ENCODE data around the gene VRTN.
"Not testable (repeated sequence)": the region's sequence is repeated elsewhere in the genome, so short reads cannot be mapped to it uniquely, and the experiment has no call there.

VRTN gene

DNA sequence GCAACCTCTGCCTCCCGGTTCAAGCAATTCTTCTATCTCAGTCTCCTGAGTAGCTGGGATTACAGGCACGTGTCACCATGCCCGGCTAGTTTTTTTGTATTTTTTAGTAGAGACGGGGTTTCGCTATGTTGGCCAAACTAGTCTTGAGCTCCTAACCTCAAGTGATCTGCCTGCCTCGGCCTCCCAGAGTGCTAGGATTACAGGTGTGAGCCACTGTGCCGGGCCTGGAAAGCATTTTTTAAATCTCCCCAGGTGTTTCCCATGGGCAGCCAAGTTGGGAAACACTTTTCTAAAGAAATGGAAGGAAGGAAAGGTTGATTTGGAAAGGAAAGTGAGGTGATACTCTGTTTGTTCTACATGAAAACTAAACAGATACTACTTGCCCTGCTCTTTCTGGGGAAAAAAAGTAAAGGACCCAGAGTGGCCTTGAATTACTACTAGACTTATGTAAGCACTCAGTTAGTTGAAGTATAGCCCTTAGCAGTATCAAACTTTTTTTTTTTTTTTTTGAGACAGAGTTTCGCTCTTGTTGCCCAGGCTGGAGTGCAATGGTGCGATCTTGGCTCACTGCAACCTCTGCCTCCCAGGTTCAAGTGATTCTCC lies 18.2 kb upstream of the VRTN start:
- H3K36me3 Mint-ChIP-seq (ENCODE audit: low read depth); H3K4me3 Mint-ChIP-seq; H3K9me3 Mint-ChIP-seq; ATAC-seq; H3K4me1 Mint-ChIP-seq; H3K27me3 Mint-ChIP-seq; H3K27ac Mint-ChIP-seq; DNase-seq: not testable (repeated sequence)

DNA sequence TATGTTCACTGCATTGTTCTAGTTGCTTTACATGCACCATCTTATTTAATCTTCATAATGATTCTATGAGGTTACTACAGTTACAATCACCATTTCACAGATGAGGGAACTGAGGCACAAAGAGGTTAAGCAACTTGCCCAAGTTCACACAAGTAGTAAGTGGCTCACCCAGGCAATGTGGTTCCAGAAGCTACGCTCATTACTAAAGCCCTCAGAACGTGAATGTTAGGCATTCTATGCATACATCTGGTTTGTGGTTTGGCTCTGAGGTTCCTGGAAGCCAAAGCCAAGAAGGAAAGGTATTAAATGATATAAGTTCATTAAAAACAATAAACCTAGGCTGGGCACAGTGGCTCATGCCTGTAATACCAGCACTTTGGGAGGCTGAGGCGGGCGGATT lies 14.4 kb upstream of the VRTN start:
- Mint-ChIP-seq H3K4me1 (no peaks in the 10 kb centered on the region), H3K4me3 (no peak overlapping the region), H3K9me3 (no peaks in the 10 kb centered on the region), H3K36me3 (ENCODE audit: low read depth) (no peaks in the 10 kb centered on the region), H3K27ac (no peak overlapping the region), H3K27me3 (peaks cover 9% of the 10 kb centered on the region)
- DNase-seq = no peak
- no peak for ATAC-seq

DNA sequence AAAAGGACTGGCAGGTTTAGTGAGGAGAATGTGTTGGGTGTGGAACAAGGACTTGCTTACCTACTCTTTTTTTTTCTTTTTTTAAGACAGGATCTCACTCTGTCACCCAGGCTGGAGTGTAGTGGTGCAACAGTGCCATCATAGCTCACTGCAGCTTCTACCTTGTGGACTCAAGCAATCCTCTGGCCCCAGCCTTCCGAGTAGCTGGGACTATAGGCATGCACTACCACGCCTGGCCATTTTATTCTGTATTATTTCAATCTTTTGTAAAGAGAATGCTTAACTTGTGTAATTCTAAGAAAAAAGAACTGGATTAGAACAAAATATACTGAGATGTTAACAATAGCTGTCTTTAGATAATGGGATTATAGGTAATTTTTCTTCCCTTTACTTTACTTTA lies 1.9 kb upstream of the VRTN start:
- Mint-ChIP-seq H3K9me3 (no peaks in the 10 kb centered on the region), H3K27ac (no peak overlapping the region), H3K36me3 (ENCODE audit: low read depth) (no peaks in the 10 kb centered on the region), H3K4me1 (no peaks in the 10 kb centered on the region), H3K4me3 (no peak overlapping the region), H3K27me3 (peaks cover 5% of the 10 kb centered on the region)
- no peak for DNase-seq
- no peak for ATAC-seq

DNA sequence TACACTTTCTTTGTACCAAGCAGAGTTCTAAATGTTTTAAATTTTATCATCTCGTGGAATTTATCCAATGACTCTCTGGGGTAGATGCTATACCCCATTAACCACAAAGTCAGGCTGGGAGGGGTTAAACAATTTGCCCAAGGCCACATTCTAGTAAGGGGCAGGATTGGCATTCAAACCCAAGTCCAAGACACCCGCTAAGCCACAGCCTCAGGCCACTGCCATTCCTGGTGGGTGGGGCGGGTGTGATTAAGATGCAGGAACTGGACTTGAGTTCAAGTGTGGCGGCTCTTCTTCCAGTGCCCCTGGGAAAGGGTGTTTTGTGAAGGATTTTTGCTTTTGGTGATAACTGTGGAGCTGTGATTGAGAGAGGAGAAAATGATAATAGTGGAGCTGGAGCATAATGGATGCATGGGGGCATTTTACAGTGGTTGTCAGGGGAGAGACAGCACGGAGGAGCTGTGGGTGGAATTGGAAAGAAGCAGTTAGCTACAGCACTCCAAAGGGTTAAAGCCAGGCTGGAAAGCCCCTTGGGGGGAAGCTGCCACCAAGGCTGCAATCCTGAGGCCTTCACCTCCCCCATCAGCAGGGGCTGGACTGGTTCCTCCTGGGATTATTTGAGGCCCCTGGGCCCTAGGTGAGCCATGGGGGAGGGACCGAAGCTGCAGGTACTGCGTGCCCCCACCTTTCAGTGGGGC lies 1.0 kb upstream of the VRTN start:
- DNase-seq = no peak

DNA sequence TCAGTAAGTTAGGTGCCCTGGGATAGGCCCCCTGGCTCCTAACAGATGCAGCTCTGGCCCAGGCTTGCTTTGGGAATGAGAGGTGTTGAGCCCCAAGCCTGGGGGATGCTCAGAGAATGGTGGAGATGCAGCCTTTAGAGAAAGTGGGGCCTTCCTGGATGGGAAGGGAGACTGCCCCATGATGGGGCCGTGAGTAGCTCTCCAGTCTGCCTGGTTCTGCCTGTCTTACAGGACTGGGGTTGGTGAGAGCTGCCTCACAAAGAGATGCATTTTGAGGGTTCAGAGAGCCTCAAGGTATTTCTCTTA lies 523 bp upstream of the VRTN start:
- ATAC-seq (no peak), DNase-seq (no peak)
- H3K4me3 Mint-ChIP-seq = no peak overlapping the region
- H3K27me3 Mint-ChIP-seq = peaks cover 4% of the 10 kb centered on the region
- H3K36me3 Mint-ChIP-seq (ENCODE audit: low read depth) = no peaks in the 10 kb centered on the region
- H3K27ac Mint-ChIP-seq = no peak overlapping the region
- H3K4me1 Mint-ChIP-seq = no peaks in the 10 kb centered on the region
- H3K9me3 Mint-ChIP-seq = no peaks in the 10 kb centered on the region

More for the DNA sequence above, 1.0 kb upstream of the VRTN start:
- peaks cover 5% of the 10 kb centered on the region for H3K27me3 Mint-ChIP-seq
- no peaks in the 10 kb centered on the region for H3K36me3 Mint-ChIP-seq (ENCODE audit: low read depth)
- no peaks in the 10 kb centered on the region for H3K9me3 Mint-ChIP-seq
- no peak overlapping the region for H3K27ac Mint-ChIP-seq
- no peak overlapping the region for H3K4me3 Mint-ChIP-seq
- no peak for ATAC-seq
- no peaks in the 10 kb centered on the region for H3K4me1 Mint-ChIP-seq

DNA sequence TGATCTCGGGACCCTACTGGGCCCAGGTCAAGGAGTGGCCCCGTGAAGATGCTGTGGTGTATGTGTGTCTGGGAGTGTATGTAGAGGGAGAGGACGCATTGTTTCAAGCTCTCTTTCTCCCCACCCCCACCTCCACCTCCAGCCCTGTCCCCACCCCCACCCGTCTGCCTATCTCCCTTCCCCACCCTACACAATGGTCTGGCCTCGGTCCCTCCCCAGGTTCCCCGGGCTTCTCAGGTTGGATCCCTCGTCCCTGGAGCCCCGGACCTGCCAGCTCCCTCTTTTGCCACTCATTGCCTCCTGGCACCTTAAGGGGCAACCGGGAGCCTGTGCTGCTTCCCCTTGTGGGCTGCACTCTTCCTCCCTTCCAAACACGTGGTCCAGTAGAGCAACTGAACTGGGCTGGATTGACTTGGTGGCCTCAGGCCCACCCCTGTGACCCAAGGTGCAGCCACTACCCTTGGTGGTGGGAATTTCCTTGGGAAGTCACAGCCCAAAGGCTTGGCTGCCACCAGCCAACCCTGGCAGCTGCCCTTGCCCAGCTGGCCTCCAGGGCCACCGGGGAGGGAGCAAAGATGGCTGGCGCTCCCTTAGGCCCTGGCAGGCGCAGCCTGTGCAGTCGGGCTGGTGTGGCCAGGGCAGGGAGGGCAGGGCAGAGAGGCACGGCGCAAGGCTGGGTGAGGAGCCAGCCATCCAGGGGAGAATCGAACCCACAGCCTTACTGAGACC lies 628 bp downstream of the VRTN start:
- H3K27ac Mint-ChIP-seq = no peak overlapping the region
- H3K27me3 Mint-ChIP-seq = peaks cover 4% of the 10 kb centered on the region
- no peak for ATAC-seq
- H3K4me3 Mint-ChIP-seq = no peak overlapping the region
- no peaks in the 10 kb centered on the region for H3K36me3 Mint-ChIP-seq (ENCODE audit: low read depth)
- no peak for DNase-seq
- H3K4me1 Mint-ChIP-seq = no peaks in the 10 kb centered on the region
- no peaks in the 10 kb centered on the region for H3K9me3 Mint-ChIP-seq

DNA sequence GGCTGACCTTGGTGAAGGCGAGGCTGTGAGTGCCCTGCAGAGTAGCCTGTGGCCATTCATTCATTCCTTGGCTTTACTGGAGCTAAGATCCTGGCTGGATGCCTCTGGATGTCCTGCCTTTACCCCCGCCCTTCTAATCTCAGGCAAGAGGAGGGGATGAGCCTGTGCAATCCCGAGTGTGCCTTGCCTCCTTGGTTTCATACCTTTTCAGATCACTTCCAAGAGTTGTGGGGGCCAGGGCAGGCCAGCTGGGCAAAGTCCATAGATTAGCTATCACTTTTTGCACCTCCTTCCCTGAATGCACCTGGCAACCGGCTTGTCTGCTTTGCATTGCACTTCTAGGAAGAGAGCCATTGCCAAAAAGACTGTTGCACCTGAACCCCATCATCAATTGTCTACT lies 1.5 kb downstream of the VRTN start:
- no peak overlapping the region for H3K4me3 Mint-ChIP-seq
- H3K27me3 Mint-ChIP-seq = peaks cover 4% of the 10 kb centered on the region
- no peaks in the 10 kb centered on the region for H3K36me3 Mint-ChIP-seq (ENCODE audit: low read depth)
- DNase-seq (no peak), ATAC-seq (no peak)
- H3K9me3 Mint-ChIP-seq = no peaks in the 10 kb centered on the region
- no peak overlapping the region for H3K27ac Mint-ChIP-seq
- H3K4me1 Mint-ChIP-seq = no peaks in the 10 kb centered on the region

DNA sequence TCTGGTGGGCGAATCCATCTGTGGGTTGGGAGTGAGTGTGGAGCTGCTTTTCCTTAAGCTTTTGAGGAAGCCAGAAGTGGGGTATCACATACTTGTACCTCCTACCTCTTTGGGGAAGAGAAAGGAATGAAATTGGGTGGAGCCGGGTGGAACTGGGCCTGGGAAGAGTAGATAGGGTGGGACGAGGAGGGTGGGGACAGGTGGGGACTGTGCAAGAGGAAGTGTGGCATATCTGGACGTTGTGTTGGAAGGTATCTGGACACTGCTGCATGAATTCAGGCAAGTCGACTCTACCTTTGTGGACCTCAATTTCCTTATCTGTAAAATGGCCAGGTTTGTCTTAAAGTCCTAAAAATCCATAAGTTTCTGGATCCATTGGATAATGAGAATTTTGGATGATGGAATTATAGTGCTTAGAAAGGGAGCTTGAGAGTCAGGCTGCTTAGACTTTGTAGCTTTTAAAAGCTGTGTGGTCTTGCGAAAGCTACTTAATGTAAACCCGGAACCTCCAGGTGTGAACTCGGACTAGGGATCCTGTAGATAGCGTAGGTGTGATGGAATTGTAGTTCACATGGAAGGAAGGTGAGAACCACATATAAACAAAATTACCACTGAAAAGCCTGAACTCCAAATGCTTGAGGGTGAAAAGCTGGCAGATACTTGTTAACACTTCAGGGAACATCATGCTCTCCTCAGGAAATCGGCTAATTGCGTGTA lies 2.1 kb downstream of the VRTN start:
- no peak for DNase-seq
- Mint-ChIP-seq H3K36me3 (ENCODE audit: low read depth) (no peaks in the 10 kb centered on the region), H3K27ac (no peak overlapping the region), H3K4me3 (no peak overlapping the region), H3K9me3 (no peaks in the 10 kb centered on the region), H3K27me3 (peaks cover 6% of the 10 kb centered on the region), H3K4me1 (no peaks in the 10 kb centered on the region)
- ATAC-seq = no peak

DNA sequence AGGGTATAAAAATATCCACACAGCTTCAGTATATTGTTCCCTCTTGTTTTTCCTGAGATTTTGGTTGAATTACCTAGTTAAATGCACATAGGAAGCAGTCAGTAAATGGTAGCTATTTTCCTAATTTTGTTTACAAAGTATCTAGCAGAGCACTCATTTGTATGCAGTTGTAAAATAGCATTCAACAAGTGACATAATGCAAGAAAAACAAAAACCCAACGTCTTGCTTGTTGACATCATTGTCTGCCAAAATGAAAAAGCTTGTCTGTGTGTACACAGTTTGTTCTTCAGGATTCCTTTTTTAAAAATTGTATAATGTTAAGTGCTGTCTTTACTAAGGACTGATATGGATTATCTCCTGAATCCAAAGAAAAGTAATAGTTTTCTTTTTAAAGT lies 2.7 kb downstream of the VRTN start:
- H3K4me3 Mint-ChIP-seq = no peak overlapping the region
- no peak for ATAC-seq
- H3K9me3 Mint-ChIP-seq = no peaks in the 10 kb centered on the region

DNA sequence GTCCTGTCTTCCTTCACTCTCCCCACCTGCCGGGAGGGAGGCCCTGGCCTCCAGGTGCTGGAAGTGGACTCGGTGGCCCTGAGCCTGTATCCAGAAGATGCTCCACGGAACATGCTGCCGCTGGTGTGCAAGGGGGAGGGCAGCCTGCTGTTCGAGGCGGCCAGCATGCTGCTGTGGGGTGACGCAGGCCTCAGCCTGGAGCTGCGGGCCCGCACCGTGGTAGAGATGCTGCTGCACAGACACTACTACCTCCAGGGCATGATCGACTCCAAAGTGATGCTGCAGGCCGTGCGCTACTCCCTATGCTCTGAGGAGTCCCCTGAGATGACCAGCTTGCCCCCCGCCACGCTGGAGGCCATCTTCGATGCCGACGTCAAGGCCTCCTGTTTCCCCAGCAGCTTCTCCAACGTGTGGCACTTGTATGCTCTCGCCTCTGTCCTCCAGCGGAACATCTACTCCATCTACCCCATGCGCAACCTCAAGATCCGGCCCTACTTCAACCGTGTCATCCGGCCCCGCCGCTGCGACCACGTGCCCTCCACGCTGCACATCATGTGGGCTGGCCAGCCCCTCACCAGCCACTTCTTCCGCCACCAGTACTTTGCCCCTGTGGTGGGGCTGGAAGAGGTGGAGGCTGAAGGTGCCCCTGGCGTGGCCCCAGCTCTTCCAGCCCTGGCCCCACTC lies 8.8 kb downstream of the VRTN start:
- Mint-ChIP-seq H3K4me3 (no peak overlapping the region), H3K36me3 (ENCODE audit: low read depth) (no peaks in the 10 kb centered on the region), H3K9me3 (no peaks in the 10 kb centered on the region), H3K4me1 (no peaks in the 10 kb centered on the region), H3K27me3 (peaks cover 4% of the 10 kb centered on the region), H3K27ac (no peak overlapping the region)
- ATAC-seq = no peak
- DNase-seq = no peak

More for the DNA sequence above, 2.7 kb downstream of the VRTN start:
- Mint-ChIP-seq H3K4me1 (no peaks in the 10 kb centered on the region), H3K36me3 (ENCODE audit: low read depth) (no peaks in the 10 kb centered on the region), H3K27me3 (peaks cover 6% of the 10 kb centered on the region), H3K27ac (no peak overlapping the region)
- DNase-seq = no peak

DNA sequence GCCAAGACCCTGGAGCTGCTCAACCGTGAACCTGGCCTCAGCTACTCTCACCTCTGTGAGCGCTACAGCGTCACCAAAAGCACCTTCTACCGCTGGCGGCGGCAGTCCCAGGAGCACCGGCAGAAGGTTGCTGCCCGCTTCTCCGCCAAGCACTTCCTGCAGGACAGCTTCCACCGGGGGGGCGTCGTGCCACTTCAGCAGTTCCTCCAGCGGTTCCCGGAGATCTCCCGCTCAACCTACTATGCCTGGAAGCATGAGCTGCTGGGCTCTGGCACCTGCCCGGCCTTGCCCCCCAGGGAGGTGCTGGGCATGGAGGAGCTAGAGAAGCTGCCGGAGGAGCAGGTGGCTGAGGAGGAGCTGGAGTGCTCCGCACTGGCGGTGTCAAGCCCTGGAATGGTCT lies 9.3 kb downstream of the VRTN start:
- Mint-ChIP-seq H3K27ac (no peak overlapping the region), H3K27me3 (peaks cover 2% of the 10 kb centered on the region), H3K36me3 (ENCODE audit: low read depth) (no peaks in the 10 kb centered on the region)

DNA sequence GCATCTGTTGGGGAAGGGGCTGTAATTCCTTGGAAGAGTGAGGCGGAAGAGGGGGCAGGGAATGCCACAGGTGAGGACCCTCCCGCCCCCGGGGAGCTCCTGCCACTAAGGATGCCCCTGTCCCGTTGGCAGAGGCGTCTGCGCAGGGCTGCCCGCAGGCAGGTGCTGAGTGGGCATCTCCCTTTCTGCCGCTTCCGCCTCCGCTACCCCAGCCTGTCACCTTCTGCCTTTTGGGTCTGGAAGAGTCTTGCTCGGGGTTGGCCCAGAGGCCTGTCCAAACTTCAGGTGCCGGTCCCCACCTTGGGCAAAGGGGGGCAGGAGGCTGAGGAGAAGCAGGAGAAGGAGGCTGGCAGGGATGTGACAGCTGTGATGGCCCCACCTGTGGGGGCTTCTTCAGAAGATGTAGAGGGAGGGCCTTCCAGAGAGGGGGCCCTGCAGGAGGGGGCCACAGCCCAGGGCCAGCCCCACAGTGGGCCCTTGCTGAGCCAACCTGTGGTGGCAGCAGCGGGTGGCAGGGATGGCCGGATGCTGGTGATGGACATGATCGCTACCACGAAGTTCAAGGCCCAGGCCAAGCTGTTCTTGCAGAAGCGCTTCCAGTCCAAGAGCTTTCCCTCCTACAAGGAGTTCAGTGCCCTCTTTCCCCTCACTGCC lies 10.0 kb downstream of the VRTN start:
- Mint-ChIP-seq H3K27me3 (peaks cover 2% of the 10 kb centered on the region), H3K27ac (no peak overlapping the region), H3K4me3 (no peak overlapping the region), H3K9me3 (no peaks in the 10 kb centered on the region), H3K4me1 (no peaks in the 10 kb centered on the region), H3K36me3 (ENCODE audit: low read depth) (no peaks in the 10 kb centered on the region)
- DNase-seq = no peak
- no peak for ATAC-seq

More for the DNA sequence above, 9.3 kb downstream of the VRTN start:
- Mint-ChIP-seq H3K9me3 (no peaks in the 10 kb centered on the region), H3K4me1 (no peaks in the 10 kb centered on the region), H3K4me3 (no peak overlapping the region)
- ATAC-seq (no peak), DNase-seq (no peak)

DNA sequence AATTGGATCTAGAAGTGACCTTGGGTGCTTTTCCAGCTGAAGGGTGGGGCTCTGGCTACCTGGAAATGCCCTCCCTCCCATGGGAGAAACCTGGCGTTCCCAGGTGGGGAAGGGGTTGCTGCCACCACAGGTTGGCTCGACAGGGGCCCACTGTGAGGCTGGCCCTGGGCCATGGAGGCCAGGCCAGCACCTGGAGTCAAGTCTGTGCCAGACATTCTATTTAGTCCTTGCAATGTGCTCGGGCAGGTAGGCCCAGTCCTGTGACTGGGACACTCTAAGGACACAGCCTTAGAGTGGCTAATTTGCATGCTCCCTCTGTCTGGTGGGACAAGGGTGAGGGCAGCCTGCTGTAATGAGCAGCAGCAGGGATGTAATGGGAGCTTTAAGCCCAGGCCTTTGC lies 11.9 kb downstream of the VRTN start:
- no peak overlapping the region for H3K27ac Mint-ChIP-seq
- no peaks in the 10 kb centered on the region for H3K36me3 Mint-ChIP-seq (ENCODE audit: low read depth)
- DNase-seq = no peak
- H3K4me3 Mint-ChIP-seq = no peak overlapping the region
- H3K9me3 Mint-ChIP-seq = no peaks in the 10 kb centered on the region
- H3K4me1 Mint-ChIP-seq = no peaks in the 10 kb centered on the region
- peaks cover under 1% of the 10 kb centered on the region for H3K27me3 Mint-ChIP-seq
- no peak for ATAC-seq

DNA sequence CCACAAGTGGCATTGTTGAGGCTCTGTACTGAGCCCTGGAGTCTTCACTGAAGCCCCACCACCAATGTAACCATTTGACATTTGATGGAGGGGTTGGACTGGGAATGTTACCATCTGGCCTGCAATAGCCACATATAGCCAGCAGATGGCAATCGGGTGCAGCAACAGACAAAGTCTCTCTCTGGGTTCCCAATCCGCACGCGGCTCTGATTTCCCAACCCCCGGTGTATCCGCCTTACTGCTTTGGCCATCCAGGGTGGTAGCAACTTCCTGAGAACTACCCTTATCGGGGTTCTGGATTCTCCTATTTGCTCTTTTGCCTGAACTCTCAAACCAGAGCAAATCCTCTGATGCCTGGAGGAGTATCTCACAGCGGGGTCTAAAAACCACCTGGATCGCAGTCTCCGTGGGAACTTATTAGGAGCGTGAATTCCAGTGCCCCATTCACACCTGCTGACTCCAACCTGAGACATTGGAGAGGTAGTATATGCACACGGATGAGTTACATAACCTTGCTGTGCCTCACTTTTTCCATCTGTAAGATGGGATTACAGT lies 14.2 kb downstream of the VRTN start:
- Mint-ChIP-seq H3K9me3 (no peaks in the 10 kb centered on the region), H3K36me3 (ENCODE audit: low read depth) (no peaks in the 10 kb centered on the region), H3K27me3 (no peaks in the 10 kb centered on the region), H3K4me1 (no peaks in the 10 kb centered on the region), H3K27ac (no peak overlapping the region), H3K4me3 (no peak overlapping the region)
- ATAC-seq = peak; percentile 73
- DNase-seq = peak; percentile 73

Data from activated naive CD8-positive, alpha-beta T cell treated with anti-CD3 and anti-CD28 coated beads, Interleukin-2, amount 50 U/mL, for 24 hours (primary cell).